ENCODE results near the gene PTCH1. TPM values are rescaled to one million over a fixed set of nuclear protein-coding genes. Genes with fewer than 3 reads are reported as not detected.

The PTCH1 gene
- total and polyA plus RNA-seq, 2 donors (not counting 1 experiment from before 2014, with no cell fraction given), result 3.3 to 20.1 TPM

- Histone ChIP-seq H3K4me3 (replicated peaks in 1 of 4; ENCODE audit: control extremely low read depth in 1 of 4, insufficient read depth in 1 of 4, low read depth in 3 of 4, low read length in 4 of 4) (peak overlapping the region in 1 of 4 experiments; percentile 9), H3K79me2 (ENCODE audit: control insufficient read depth, insufficient read depth, low read length) (peaks cover 1% of the 10 kb centered on the region), H3K9me3 (ENCODE audit: control insufficient read depth, insufficient read depth, low read depth, low read length) (no peaks in the 10 kb centered on the region), H3K27ac (ENCODE audit: insufficient read depth, low read length) (no peak overlapping the region), H3K9ac (ENCODE audit: insufficient read depth, low read length) (no peak overlapping the region), H2AFZ (ENCODE audit: low read length) (no peak overlapping the region), H3K4me1 (ENCODE audit: control insufficient read depth, extremely low read depth, insufficient read depth, low read length) (peaks cover 10% of the 10 kb centered on the region), H3K4me2 (ENCODE audit: extremely low read depth, insufficient read depth, low read length) (no peak overlapping the region), H3K36me3 (ENCODE audit: control insufficient read depth, insufficient read depth, low read length) (no peaks in the 10 kb centered on the region), H3K27me3 (ENCODE audit: control insufficient read depth, insufficient read depth, low read length) (no peaks in the 10 kb centered on the region), H4K20me1 (ENCODE audit: control insufficient read depth, extremely low read depth, insufficient read depth, low read length) (no peaks in the 10 kb centered on the region)
- TF ChIP-seq EZH2 (IDR thresholded peaks at IDR 0.05; ENCODE audit: low read length, missing control alignments) (no peak), CTCF (conservative IDR thresholded peaks at IDR 0.05 in 1 of 2, IDR thresholded peaks at IDR 0.05 in 1 of 2; ENCODE audit: low read depth in 1 of 2, low read length in 2 of 2) (no peak)
- no peak for DNase-seq (ENCODE audit: low read depth in 2 of 2)
Measured at GRCh38 chr9:95503369-95503768, 13.4 kb downstream of the PTCH1 start.

GRCh38 chr9:95502248-95502647, 14.5 kb downstream of the PTCH1 start:
- H3K27me3 ChIP-seq (ENCODE audit: control insufficient read depth, insufficient read depth, low read length), result no peaks in the 10 kb centered on the region
- H3K79me2 ChIP-seq (ENCODE audit: control insufficient read depth, insufficient read depth, low read length), result peaks cover 1% of the 10 kb centered on the region
- peaks cover 15% of the 10 kb centered on the region for H3K4me1 ChIP-seq (ENCODE audit: control insufficient read depth, extremely low read depth, insufficient read depth, low read length)
- H2AFZ ChIP-seq (ENCODE audit: low read length), result no peak overlapping the region
- H3K36me3 ChIP-seq (ENCODE audit: control insufficient read depth, insufficient read depth, low read length), result no peaks in the 10 kb centered on the region
- H3K9ac ChIP-seq (ENCODE audit: insufficient read depth, low read length), result no peak overlapping the region
- no peaks in the 10 kb centered on the region for H3K9me3 ChIP-seq (ENCODE audit: control insufficient read depth, insufficient read depth, low read depth, low read length)
- H3K27ac ChIP-seq (ENCODE audit: insufficient read depth, low read length), result no peak overlapping the region
- TF ChIP-seq EZH2 (IDR thresholded peaks at IDR 0.05; ENCODE audit: low read length, missing control alignments) (no peak), CTCF (conservative IDR thresholded peaks at IDR 0.05 in 1 of 2, IDR thresholded peaks at IDR 0.05 in 1 of 2; ENCODE audit: low read depth in 1 of 2, low read length in 2 of 2) (no peak)
- DNase-seq (ENCODE audit: low read depth in 2 of 2), result no peak
- H3K4me3 ChIP-seq (replicated peaks in 1 of 4; ENCODE audit: control extremely low read depth in 1 of 4, insufficient read depth in 1 of 4, low read depth in 3 of 4, low read length in 4 of 4), result no peak overlapping the region
- no peak overlapping the region for H3K4me2 ChIP-seq (ENCODE audit: extremely low read depth, insufficient read depth, low read length)
- H4K20me1 ChIP-seq (ENCODE audit: control insufficient read depth, extremely low read depth, insufficient read depth, low read length), result no peaks in the 10 kb centered on the region

DNA sequence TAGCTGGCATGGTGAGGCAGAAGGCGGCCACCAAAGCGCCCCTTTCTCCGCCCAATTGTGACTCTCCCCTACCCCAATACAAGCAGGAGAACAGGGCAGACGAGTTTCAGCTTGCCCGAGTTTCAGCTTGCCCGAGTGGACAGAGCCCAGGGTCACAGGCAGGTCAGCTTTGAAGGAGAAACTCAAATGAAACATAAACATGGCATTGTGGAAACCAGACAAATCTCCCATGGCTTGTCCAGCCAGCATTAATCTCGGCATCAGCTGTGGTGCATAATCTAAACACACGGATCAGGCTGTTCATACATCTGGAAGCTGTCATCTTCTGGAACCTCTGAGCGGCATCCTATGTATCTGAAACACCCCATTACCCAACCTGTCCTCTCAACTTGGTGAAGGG, 16.9 kb downstream of the PTCH1 start:
- H2AFZ ChIP-seq (ENCODE audit: low read length), result no peak overlapping the region

More for the DNA sequence above, 16.9 kb downstream of the PTCH1 start:
- Histone ChIP-seq H3K4me1 (ENCODE audit: control insufficient read depth, extremely low read depth, insufficient read depth, low read length) (peaks cover 16% of the 10 kb centered on the region), H3K9ac (ENCODE audit: insufficient read depth, low read length) (no peak overlapping the region), H3K27ac (ENCODE audit: insufficient read depth, low read length) (no peak overlapping the region), H4K20me1 (ENCODE audit: control insufficient read depth, extremely low read depth, insufficient read depth, low read length) (no peaks in the 10 kb centered on the region), H3K79me2 (ENCODE audit: control insufficient read depth, insufficient read depth, low read length) (no peaks in the 10 kb centered on the region), H3K9me3 (ENCODE audit: control insufficient read depth, insufficient read depth, low read depth, low read length) (no peaks in the 10 kb centered on the region), H3K36me3 (ENCODE audit: control insufficient read depth, insufficient read depth, low read length) (no peaks in the 10 kb centered on the region), H3K27me3 (ENCODE audit: control insufficient read depth, insufficient read depth, low read length) (no peaks in the 10 kb centered on the region), H3K4me3 (replicated peaks in 1 of 4; ENCODE audit: control extremely low read depth in 1 of 4, insufficient read depth in 1 of 4, low read depth in 3 of 4, low read length in 4 of 4) (peak overlapping the region in 1 of 4 experiments; percentile 9), H3K4me2 (ENCODE audit: extremely low read depth, insufficient read depth, low read length) (peak overlapping the region; percentile 36)
- TF ChIP-seq EZH2 (IDR thresholded peaks at IDR 0.05; ENCODE audit: low read length, missing control alignments), result no peak
- TF ChIP-seq CTCF (conservative IDR thresholded peaks at IDR 0.05 in 1 of 2, IDR thresholded peaks at IDR 0.05 in 1 of 2; ENCODE audit: low read depth in 1 of 2, low read length in 2 of 2), result no peak
- DNase-seq (ENCODE audit: low read depth in 2 of 2), result peak; percentile 49 to 72

Data from fibroblast of lung (primary cell).